H1 (cell line): ENCODE results near the gene RECK. TPM values are rescaled to one million over a fixed set of nuclear protein-coding genes. Genes with fewer than 3 reads are reported as not detected.

Experiments
- CTCF ChIA-PET: fragments of 300-600 bp; sonication (Branson Sonifier 250); formaldehyde crosslinking; loops from one replicate; lab custom pipeline; 2021; ENCODE audit not compliant: partially characterized antibody; lab: Charles Lee
- POLR2A ChIA-PET: fragments of 300-600 bp; sonication (Branson Sonifier 250); formaldehyde crosslinking; loops from one replicate; lab custom pipeline; 2021; ENCODE audit warnings: inconsistent platforms; ENCODE audit not compliant: partially characterized antibody; lab: Charles Lee
- DNase-seq, 2 experiments: peaks; one replicate each; pipeline versions ENCODE4 v3.0.0 to v3.0.0-alpha.2; 2010 to 2022; ENCODE audit warnings: low spot score in 2 of 2, low read depth in 1 of 2, mixed read lengths in 1 of 2
- FAIRE-seq: peaks from 2 replicates; lab custom pipeline; 2011; peaks lifted over from hg19 to GRCh38; lab: Jason Lieb, UNC
- H2AFZ ChIP-seq: 2 replicates; pipeline ENCODE4 v1.8.1; 2012; ENCODE audit warnings: low read length, inconsistent platforms
- H2AK5ac ChIP-seq: 2 replicates; pipeline ENCODE4 v1.6.1; 2013; ENCODE audit warnings: low read depth, low read length
- H2BK120ac ChIP-seq: replicated peaks from 2 replicates; pipeline ENCODE3; 2013; ENCODE audit warnings: low read depth, low read length, inconsistent platforms
- H2BK12ac ChIP-seq: 2 replicates; pipeline ENCODE4 v1.6.1; 2013; ENCODE audit warnings: low read depth, low read length
- H2BK15ac ChIP-seq: 2 replicates; pipeline ENCODE4 v1.6.1; 2013; ENCODE audit warnings: low read length
- H2BK20ac ChIP-seq: 2 replicates; pipeline ENCODE4 v1.6.1; 2013; ENCODE audit warnings: low read length
- H2BK5ac ChIP-seq: 2 replicates; pipeline ENCODE4 v1.6.1; 2013; ENCODE audit warnings: low read depth, low read length
- H3K14ac ChIP-seq: 2 replicates; pipeline ENCODE4 v1.6.1; 2013; ENCODE audit warnings: inconsistent platforms; ENCODE audit not compliant: insufficient read length
- H3K18ac ChIP-seq: 2 replicates; pipeline ENCODE4 v1.6.1; 2013; ENCODE audit warnings: low read length; ENCODE audit errors: extremely low read depth
- H3K23ac ChIP-seq: 2 replicates; pipeline ENCODE4 v1.6.1; 2013; ENCODE audit warnings: inconsistent platforms; ENCODE audit not compliant: insufficient read length
- H3K23me2 ChIP-seq: 2 replicates; pipeline ENCODE4 v1.6.1; 2013; ENCODE audit warnings: low read depth, low read length
- H3K27ac ChIP-seq: 2 replicates; pipeline ENCODE4 v1.6.1; 2011; ENCODE audit warnings: low read depth, low read length, inconsistent platforms
- H3K27me3 ChIP-seq, 4 experiments: replicated peaks in 1 of 4; 1 replicate in 1 of 4; 2 replicates in 3 of 4; pipeline versions ENCODE4 v1.6.1 to v1.8.1; 2011 to 2013; ENCODE audit warnings: low read length in 3 of 4, mild to moderate bottlenecking in 3 of 4, inconsistent platforms in 2 of 4, mixed read lengths in 2 of 4, moderate library complexity in 1 of 4; ENCODE audit not compliant: control insufficient read depth in 3 of 4, insufficient read depth in 3 of 4; ENCODE audit errors: extremely low read depth in 1 of 4
- H3K36me3 ChIP-seq, 4 experiments: 2 replicates each; pipeline versions ENCODE4 v1.6.1 to v1.8.1; 2011 to 2013; ENCODE audit warnings: mild to moderate bottlenecking in 4 of 4, low read length in 3 of 4, moderate library complexity in 2 of 4, control low read depth in 1 of 4, inconsistent platforms in 1 of 4; ENCODE audit not compliant: insufficient read depth in 4 of 4, control insufficient read depth in 2 of 4
- H3K4ac ChIP-seq: replicated peaks from 2 replicates; pipeline ENCODE3; 2013; ENCODE audit warnings: low read length, low read depth, mixed read lengths, inconsistent platforms; ENCODE audit not compliant: insufficient read length
- H3K4me1 ChIP-seq, 4 experiments: replicated peaks in 1 of 4; 1 replicate in 1 of 4; 2 replicates in 3 of 4; pipeline versions ENCODE4 v1.6.1 to v1.8.1; 2011 to 2013; ENCODE audit warnings: low read length in 3 of 4, inconsistent platforms in 2 of 4, mixed read lengths in 1 of 4; ENCODE audit not compliant: insufficient read depth in 4 of 4, control insufficient read depth in 3 of 4
- H3K4me2 ChIP-seq, 2 experiments: 2 replicates each; pipeline versions ENCODE4 v1.6.1 to v1.8.1; 2011 to 2013; ENCODE audit warnings: low read depth in 2 of 2, low read length in 2 of 2, control low read depth in 1 of 2, inconsistent platforms in 1 of 2, mild to moderate bottlenecking in 1 of 2; ENCODE audit not compliant: insufficient read depth in 1 of 2
- H3K4me3 ChIP-seq, 4 experiments: fragments of 200-600, 300-600 bp in 1 of 4; sonication (generic), shearing (Covaris generic), sonication (Bioruptor Twin) in 1 of 4; 2 replicates each; pipeline versions ENCODE4 v1.5.1 to v1.8.1; 2011 to 2016; ENCODE audit warnings: low read length in 4 of 4, low read depth in 3 of 4, control low read depth in 2 of 4, inconsistent platforms in 2 of 4, mild to moderate bottlenecking in 2 of 4, mixed read lengths in 1 of 4, moderate library complexity in 1 of 4; ENCODE audit not compliant: insufficient read depth in 2 of 4; ENCODE audit errors: extremely low read depth in 1 of 4
- H3K56ac ChIP-seq: replicated peaks from 2 replicates; pipeline ENCODE3; 2013; ENCODE audit warnings: low read depth, mild to moderate bottlenecking, mixed read lengths, low read length, inconsistent platforms; ENCODE audit not compliant: insufficient read length
- H3K79me1 ChIP-seq: 2 replicates; pipeline ENCODE4 v1.6.1; 2013; ENCODE audit warnings: low read depth, low read length, control low read depth
- H3K79me2 ChIP-seq, 2 experiments: 2 replicates each; pipeline versions ENCODE4 v1.6.1 to v1.8.1; 2012 to 2013; ENCODE audit warnings: low read length in 2 of 2, mild to moderate bottlenecking in 2 of 2, inconsistent platforms in 1 of 2; ENCODE audit not compliant: insufficient read depth in 2 of 2, control insufficient read depth in 1 of 2
- H3K9ac ChIP-seq, 4 experiments: replicated peaks in 1 of 4; 1 replicate in 1 of 4; 2 replicates in 3 of 4; pipeline versions ENCODE4 v1.6.1 to v1.8.1; 2011 to 2013; ENCODE audit warnings: low read depth in 3 of 4, low read length in 3 of 4, control low read depth in 2 of 4, mild to moderate bottlenecking in 2 of 4, moderate library complexity in 2 of 4, inconsistent platforms in 1 of 4; ENCODE audit errors: extremely low read depth in 1 of 4
- H3K9me3 ChIP-seq, 2 experiments: 2 replicates each; pipeline versions ENCODE4 v1.6.1 to v1.8.1; 2012 to 2013; ENCODE audit warnings: mild to moderate bottlenecking in 2 of 2, moderate library complexity in 2 of 2, control low read depth in 1 of 2, inconsistent platforms in 1 of 2, low read depth in 1 of 2, low read length in 1 of 2, mixed read lengths in 1 of 2; ENCODE audit not compliant: insufficient read depth in 2 of 2
- H4K20me1 ChIP-seq, 2 experiments: replicated peaks in 1 of 2; 2 replicates each; pipeline versions ENCODE3 to v1.8.1; 2011 to 2013; ENCODE audit warnings: inconsistent platforms in 2 of 2, low read length in 2 of 2, mild to moderate bottlenecking in 1 of 2; ENCODE audit not compliant: insufficient read depth in 2 of 2, control insufficient read depth in 1 of 2
- H4K5ac ChIP-seq: 2 replicates; pipeline ENCODE4 v1.6.1; 2013; ENCODE audit warnings: low read length, low read depth, mixed read lengths, inconsistent platforms; ENCODE audit not compliant: insufficient read length
- H4K8ac ChIP-seq: 2 replicates; pipeline ENCODE4 v1.8.0; 2013; ENCODE audit warnings: mild to moderate bottlenecking, moderate library complexity, low read length, inconsistent platforms; ENCODE audit not compliant: insufficient read depth; ENCODE audit errors: extremely low read depth
- H4K91ac ChIP-seq: replicated peaks from 2 replicates; pipeline ENCODE3; 2013; ENCODE audit warnings: low read length, mixed read lengths, inconsistent platforms; ENCODE audit not compliant: insufficient read length
- FOSL1 ChIP-seq: IDR thresholded peaks from 2 replicates; pipeline ENCODE4 v1.6.1; 2011; ENCODE audit warnings: mild to moderate bottlenecking, low read depth, low read length, moderate library complexity; ENCODE audit not compliant: insufficient read depth
- YY1 ChIP-seq: IDR thresholded peaks from 2 replicates; pipeline ENCODE4 v1.6.1; 2011; ENCODE audit warnings: low read depth, mild to moderate bottlenecking, low read length
- WGBS, 2 experiments: shearing (Covaris generic) in 1 of 2; methylation state at CpG; one replicate each; pipeline versions ENCODE4 v1.1.6 to v1.1.7; 2013 to 2015; ENCODE audit warnings: low lambda C conversion rate in 2 of 2, mixed read lengths in 2 of 2, inconsistent platforms in 1 of 2, low coverage in 1 of 2, missing lambda C conversion rate in 1 of 2; ENCODE audit not compliant: insufficient replicate concordance in 2 of 2, insufficient coverage in 1 of 2, insufficient read length in 1 of 2; ENCODE audit errors: extremely low coverage in 1 of 2, missing lambda C conversion rate in 1 of 2; 5-methylcytosine and 5-hydroxymethylcytosine counted together
- polyA plus RNA-seq, 7 experiments: library from polyadenylated mRNA; depleted of rRNA in 3 of 7; stranded (reverse) in 5 of 7; unstranded in 2 of 7; fragments of >200 nt in 5 of 7; fragments of 200-250 nt in 2 of 7; gene quantifications; 1 replicate in 5 of 7; 2 replicates in 1 of 7; 4 replicates in 1 of 7; pipeline versions ENCODE4 v1.2.1 to v1.2.3, GENCODE V29; 2011 to 2013; ENCODE audit warnings: missing spikeins in 2 of 7, mixed read lengths in 2 of 7
- total RNA-seq: library from RNA; stranded (reverse); fragmentation: NEBNext Ultra II Directional; extraction: Animal tissue kit (Norgen Biotek cat#: 25700); gene quantifications from 2 replicates; pipeline ENCODE4 v1.2.1, GENCODE V29; 2021

RECK gene
- total and polyA plus RNA-seq, 2 of the 8 experiments (the other 6 are each of a cell fraction or from before 2014, with no cell fraction given): 5.4 to 9.8 TPM

DNA sequence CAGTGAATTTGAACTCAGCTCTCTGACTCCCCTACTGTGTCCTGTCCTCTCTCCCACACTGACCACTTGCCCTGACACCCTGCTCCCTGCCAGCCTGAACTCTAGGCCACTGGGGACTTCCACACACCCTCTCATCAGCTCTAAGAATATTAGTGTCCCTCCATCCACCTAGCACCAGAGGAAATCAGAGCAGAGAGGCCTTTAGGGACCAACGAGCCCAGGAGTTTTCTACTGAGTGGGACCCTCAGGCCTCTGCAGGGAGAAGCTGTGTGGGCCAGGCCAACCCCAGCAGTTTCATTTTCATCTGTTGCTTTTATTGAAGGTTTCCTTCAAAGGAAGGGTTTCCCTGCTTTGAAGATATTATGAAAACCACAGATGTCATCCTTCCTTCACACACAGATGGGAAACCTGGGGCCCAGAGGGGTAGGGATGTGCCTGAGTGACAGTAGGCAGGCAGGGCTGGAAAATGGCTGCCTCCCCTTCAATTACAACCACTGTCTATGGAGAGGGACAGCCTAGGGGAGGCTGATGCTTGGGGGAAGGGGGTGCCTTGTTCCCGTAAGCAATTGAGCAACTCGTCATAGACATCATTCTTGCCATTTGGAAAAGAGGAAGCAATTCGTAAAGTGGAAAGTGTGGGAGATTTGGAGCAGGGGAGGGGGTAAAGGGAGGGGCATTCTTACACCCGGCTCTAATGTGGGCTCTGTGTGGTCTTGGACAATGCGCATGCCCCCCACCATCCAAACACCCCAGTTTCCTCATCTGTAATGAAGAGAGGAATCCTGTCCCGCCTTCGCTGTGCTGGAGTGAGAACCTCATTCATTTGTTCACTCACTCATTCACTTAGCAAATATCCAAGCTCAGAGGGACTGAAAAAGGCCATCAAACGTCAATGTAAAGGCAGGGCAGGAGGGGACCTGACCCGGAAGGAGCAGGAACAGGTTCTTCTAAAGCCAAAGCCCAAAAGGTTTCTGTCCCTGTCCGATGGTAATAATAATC lies 103.7 kb downstream of the RECK start:
- H2AFZ ChIP-seq: no peak overlapping the region
- no peak overlapping the region for H2BK120ac ChIP-seq
- no peak overlapping the region for H4K5ac ChIP-seq
- FAIRE-seq: no peak
- H4K91ac ChIP-seq: no peak overlapping the region
- no peak overlapping the region for H3K56ac ChIP-seq
- no peak overlapping the region for H3K9ac ChIP-seq
- H3K23me2 ChIP-seq: peaks cover 16% of the 10 kb centered on the region
- H3K18ac ChIP-seq: no peak overlapping the region
- H3K4me1 ChIP-seq: peaks cover 0 to 12% (median 4%) of the 10 kb centered on the region in 4 experiments; a peak in 6 of 7 replicates
- no peak overlapping the region for H4K8ac ChIP-seq
- peaks cover 0 to 1% of the 10 kb centered on the region in 2 experiments; a peak in 1 of 4 replicates for H3K9me3 ChIP-seq
- no peak overlapping the region for H2BK12ac ChIP-seq
- H3K79me2 ChIP-seq: no peaks in the 10 kb centered on the region
- H2BK20ac ChIP-seq: no peak overlapping the region
- TF ChIP-seq YY1: 0 out of 2 replicates have a peak, but pooled peaks have one; percentile 10
- no peak for TF ChIP-seq FOSL1
- POLR2A ChIA-PET: interaction anchor here (1.2 kb wide), 1 partner anchor 23 kb away, joined by 3 read pairs; no protein-coding TSS in a partner anchor
- no peak overlapping the region for H3K14ac ChIP-seq
- H2BK15ac ChIP-seq: no peak overlapping the region
- CTCF ChIA-PET: interaction anchor here (0.6 to 6.7 kb wide), 14 partner anchors 10 to 589 kb away, joined by 3 to 58 read pairs (median 6); partner anchors contain the start of genes CCIN and CLTA
- H3K27ac ChIP-seq: no peak overlapping the region
- no peaks in the 10 kb centered on the region for H3K79me1 ChIP-seq
- H3K4ac ChIP-seq: no peak overlapping the region
- DNase-seq: no peak
- H3K4me2 ChIP-seq: no peak overlapping the region
- no peak overlapping the region for H3K4me3 ChIP-seq
- H2BK5ac ChIP-seq: no peak overlapping the region
- H3K36me3 ChIP-seq: no peaks in the 10 kb centered on the region; a peak in 1 of 8 replicates
- 89% methylated on average over 11 of the region's 11 CpGs; no CpG with 5 or more reads in 1 of the 2 experiments for WGBS, 2 experiments
- no peak overlapping the region for H2AK5ac ChIP-seq
- peaks cover 3 to 6% of the 10 kb centered on the region in 2 experiments for H4K20me1 ChIP-seq
- peaks cover 18 to 42% (median 35%) of the 10 kb centered on the region in 4 experiments for H3K27me3 ChIP-seq
- H3K23ac ChIP-seq: no peak overlapping the region
